Breast epithelium (tissue), 3 donors: ENCODE results near the gene PPP1R3D.

Source experiments
- POLR2A ChIP-seq: fragments of 450-650 bp; IDR thresholded peaks from one replicate; pipeline ENCODE4 v1.6.1; 2016; ENCODE audit warnings: antibody characterized with exemption, mild to moderate bottlenecking, moderate library complexity
- POLR2AphosphoS5 ChIP-seq, 3 donors: sonication (generic); formaldehyde crosslinking; IDR thresholded peaks; one replicate each; pipeline ENCODE4 v1.6.1; 2017; ENCODE audit warnings: antibody characterized with exemption in 3 of 3

DNA sequence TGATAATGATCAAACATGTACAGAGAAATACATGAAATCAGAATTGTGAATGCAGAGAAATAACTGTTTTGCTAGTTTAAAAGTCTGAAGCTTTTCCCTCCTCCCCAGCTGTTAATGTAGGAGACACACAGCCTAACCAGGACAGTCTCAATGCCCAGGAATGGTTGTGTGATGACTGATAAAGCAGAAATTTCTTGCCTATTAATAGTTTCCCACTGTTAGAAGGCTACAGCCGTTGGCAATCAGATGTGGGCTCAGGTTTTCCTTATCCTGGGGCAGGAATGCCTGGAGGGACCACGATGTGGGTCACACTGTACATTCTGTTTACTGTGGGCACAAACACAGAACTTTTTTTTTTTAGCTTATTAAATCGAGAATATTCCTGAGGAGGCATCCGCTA lies 1.9 kb downstream of the PPP1R3D start:
- no peak for TF ChIP-seq POLR2A
- no peak for TF ChIP-seq POLR2AphosphoS5 (IDR thresholded peaks at IDR 0.05)
